Nephron (organoid): Measurements from ENCODE around the gene AS3MT.

Experiments used
- H3K27ac Mint-ChIP-seq, 3 experiments: 2 replicates each; pipeline ENCODE4 v1.8.0; 2020; ENCODE audit warnings: mixed read lengths in 3 of 3, mild to moderate bottlenecking in 2 of 3, moderate library complexity in 1 of 3
- H3K27me3 Mint-ChIP-seq: 2 replicates; pipeline ENCODE4 v1.8.0; 2021; ENCODE audit warnings: low read depth, mild to moderate bottlenecking, moderate library complexity, mixed read lengths
- H3K36me3 Mint-ChIP-seq: 2 replicates; pipeline ENCODE4 v1.8.0; 2020; ENCODE audit warnings: low read depth, mixed read lengths
- H3K4me1 Mint-ChIP-seq: 2 replicates; pipeline ENCODE4 v1.8.0; 2020; ENCODE audit warnings: mixed read lengths
- H3K4me3 Mint-ChIP-seq, 3 experiments: 2 replicates each; pipeline ENCODE4 v1.8.0; 2020; ENCODE audit warnings: mild to moderate bottlenecking in 3 of 3, mixed read lengths in 3 of 3, moderate library complexity in 2 of 3
- H3K9me3 Mint-ChIP-seq: 2 replicates; pipeline ENCODE4 v1.8.0; 2020; ENCODE audit warnings: mixed read lengths
- TF ChIP-seq, protein P1 (sequence below), 3 experiments: fragments of 200-600 bp; sonication (generic); IDR thresholded peaks; one replicate each; pipeline ENCODE4 v1.5.0; 2021; ENCODE audit warnings: antibody characterized with exemption in 3 of 3; ENCODE audit not compliant: unreplicated experiment in 3 of 3

Gene AS3MT

GRCh38 chr10:102900006-102900405 is 30.7 kb downstream of the AS3MT start:
- peaks cover 3% of the 10 kb centered on the region for H3K36me3 Mint-ChIP-seq
- no peaks in the 10 kb centered on the region for H3K9me3 Mint-ChIP-seq
- TF ChIP-seq, protein P1, sequence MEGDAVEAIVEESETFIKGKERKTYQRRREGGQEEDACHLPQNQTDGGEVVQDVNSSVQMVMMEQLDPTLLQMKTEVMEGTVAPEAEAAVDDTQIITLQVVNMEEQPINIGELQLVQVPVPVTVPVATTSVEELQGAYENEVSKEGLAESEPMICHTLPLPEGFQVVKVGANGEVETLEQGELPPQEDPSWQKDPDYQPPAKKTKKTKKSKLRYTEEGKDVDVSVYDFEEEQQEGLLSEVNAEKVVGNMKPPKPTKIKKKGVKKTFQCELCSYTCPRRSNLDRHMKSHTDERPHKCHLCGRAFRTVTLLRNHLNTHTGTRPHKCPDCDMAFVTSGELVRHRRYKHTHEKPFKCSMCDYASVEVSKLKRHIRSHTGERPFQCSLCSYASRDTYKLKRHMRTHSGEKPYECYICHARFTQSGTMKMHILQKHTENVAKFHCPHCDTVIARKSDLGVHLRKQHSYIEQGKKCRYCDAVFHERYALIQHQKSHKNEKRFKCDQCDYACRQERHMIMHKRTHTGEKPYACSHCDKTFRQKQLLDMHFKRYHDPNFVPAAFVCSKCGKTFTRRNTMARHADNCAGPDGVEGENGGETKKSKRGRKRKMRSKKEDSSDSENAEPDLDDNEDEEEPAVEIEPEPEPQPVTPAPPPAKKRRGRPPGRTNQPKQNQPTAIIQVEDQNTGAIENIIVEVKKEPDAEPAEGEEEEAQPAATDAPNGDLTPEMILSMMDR (IDR thresholded peaks at IDR 0.05; ENCODE audit: unreplicated experiment in 3 of 3) = no peak
- H3K4me1 Mint-ChIP-seq = no peaks in the 10 kb centered on the region
- no peak overlapping the region for H3K27ac Mint-ChIP-seq
- no peak overlapping the region for H3K4me3 Mint-ChIP-seq
- no peaks in the 10 kb centered on the region for H3K27me3 Mint-ChIP-seq

GRCh38 chr10:102904346-102904745 is 35.1 kb downstream of the AS3MT start:
- no peaks in the 10 kb centered on the region for H3K27me3 Mint-ChIP-seq
- H3K27ac Mint-ChIP-seq = no peak overlapping the region
- H3K36me3 Mint-ChIP-seq = peaks cover 3% of the 10 kb centered on the region
- TF ChIP-seq, protein P1 (IDR thresholded peaks at IDR 0.05; ENCODE audit: unreplicated experiment in 3 of 3) = no peak
- H3K4me1 Mint-ChIP-seq = no peaks in the 10 kb centered on the region
- no peak overlapping the region for H3K4me3 Mint-ChIP-seq
- H3K9me3 Mint-ChIP-seq = no peaks in the 10 kb centered on the region

GRCh38 chr10:102906507-102906906 is 37.2 kb downstream of the AS3MT start:
- Mint-ChIP-seq H3K9me3 (no peaks in the 10 kb centered on the region), H3K36me3 (peaks cover 3% of the 10 kb centered on the region), H3K4me3 (no peak overlapping the region), H3K4me1 (no peaks in the 10 kb centered on the region), H3K27ac (peak overlapping the region in 2 of 3 experiments; percentile 17 to 35), H3K27me3 (no peaks in the 10 kb centered on the region)
- TF ChIP-seq, protein P1 (IDR thresholded peaks at IDR 0.05; ENCODE audit: unreplicated experiment in 3 of 3) = no peak

DNA sequence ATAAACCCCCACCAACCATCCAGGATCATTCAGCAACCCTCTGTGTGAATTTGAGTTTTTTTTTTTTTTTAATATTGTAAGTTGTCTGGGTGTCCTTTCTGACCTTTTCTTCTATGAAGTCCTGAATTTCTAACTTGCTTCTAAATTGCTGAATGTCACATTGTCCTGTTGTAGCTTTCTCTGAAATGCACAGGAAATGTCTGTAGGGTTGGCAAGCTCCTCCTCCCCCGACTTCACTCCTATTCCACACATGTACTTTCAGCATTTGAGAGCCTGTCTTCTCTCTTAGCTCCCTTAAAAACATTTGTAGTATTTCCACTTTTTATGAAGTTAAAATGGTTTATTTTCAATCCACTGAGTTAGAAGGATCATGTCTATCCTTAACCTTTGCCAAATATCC is 45.5 kb downstream of the AS3MT start:
- TF ChIP-seq, protein P1 (IDR thresholded peaks at IDR 0.05; ENCODE audit: unreplicated experiment in 3 of 3) = no peak
- Mint-ChIP-seq H3K27ac (no peak overlapping the region), H3K36me3 (no peaks in the 10 kb centered on the region), H3K27me3 (peaks cover 11% of the 10 kb centered on the region), H3K9me3 (no peaks in the 10 kb centered on the region), H3K4me1 (peaks cover 13% of the 10 kb centered on the region), H3K4me3 (peak overlapping the region in 1 of 3 experiments; percentile 34)

- H3K27me3 Mint-ChIP-seq = peaks cover 19% of the 10 kb centered on the region
- peak overlapping the region in 1 of 3 experiments; percentile 2 for H3K27ac Mint-ChIP-seq
- no peaks in the 10 kb centered on the region for H3K36me3 Mint-ChIP-seq
- H3K4me3 Mint-ChIP-seq = peak overlapping the region; percentile 69 to 83 (median 82)
- H3K9me3 Mint-ChIP-seq = no peaks in the 10 kb centered on the region
- peaks cover 27% of the 10 kb centered on the region for H3K4me1 Mint-ChIP-seq
- TF ChIP-seq, protein P1 (IDR thresholded peaks at IDR 0.05; ENCODE audit: unreplicated experiment in 3 of 3) = no peak
These were observed 46.9 kb downstream of the AS3MT start for GRCh38 chr10:102916173-102916572.

GRCh38 chr10:102917314-102917961 is 48.2 kb downstream of the AS3MT start:
- Mint-ChIP-seq H3K9me3 (no peaks in the 10 kb centered on the region), H3K27me3 (peaks cover 19% of the 10 kb centered on the region), H3K4me1 (peaks cover 39% of the 10 kb centered on the region), H3K4me3 (peak overlapping the region; percentile 94 to 95 (median 95)), H3K36me3 (no peaks in the 10 kb centered on the region), H3K27ac (peak overlapping the region in 2 of 3 experiments; percentile 76 to 79)
- TF ChIP-seq, protein P1 (IDR thresholded peaks at IDR 0.05; ENCODE audit: unreplicated experiment in 3 of 3) = peak; percentile 98 to 99 (median 99)
